NCI-H69 (cell line): Measurements from ENCODE around the gene GADD45GIP1.
"Not testable (repeated sequence)": the region's sequence is repeated elsewhere in the genome, so short reads cannot be mapped to it uniquely, and the experiment has no call there.

Experiments
- DNase-seq: peaks from one replicate; lab custom pipeline; 2025; lab: John Stamatoyannopoulos, UW

Gene GADD45GIP1

DNA sequence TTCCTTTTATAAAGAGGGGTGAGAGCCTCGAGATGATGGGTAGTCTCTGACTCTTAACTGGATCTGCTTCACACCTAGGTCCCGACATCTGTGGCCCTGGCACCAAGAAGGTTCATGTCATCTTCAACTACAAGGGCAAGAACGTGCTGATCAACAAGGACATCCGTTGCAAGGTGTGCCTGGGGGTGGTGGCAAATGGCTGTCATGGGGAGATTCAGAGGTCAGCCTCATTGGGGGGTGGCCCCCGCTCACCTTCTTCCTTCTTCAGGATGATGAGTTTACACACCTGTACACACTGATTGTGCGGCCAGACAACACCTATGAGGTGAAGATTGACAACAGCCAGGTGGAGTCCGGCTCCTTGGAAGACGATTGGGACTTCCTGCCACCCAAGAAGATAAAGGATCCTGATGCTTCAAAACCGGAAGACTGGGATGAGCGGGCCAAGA is 17.0 kb downstream of the GADD45GIP1 start:
- DNase-seq: no peak

DNA sequence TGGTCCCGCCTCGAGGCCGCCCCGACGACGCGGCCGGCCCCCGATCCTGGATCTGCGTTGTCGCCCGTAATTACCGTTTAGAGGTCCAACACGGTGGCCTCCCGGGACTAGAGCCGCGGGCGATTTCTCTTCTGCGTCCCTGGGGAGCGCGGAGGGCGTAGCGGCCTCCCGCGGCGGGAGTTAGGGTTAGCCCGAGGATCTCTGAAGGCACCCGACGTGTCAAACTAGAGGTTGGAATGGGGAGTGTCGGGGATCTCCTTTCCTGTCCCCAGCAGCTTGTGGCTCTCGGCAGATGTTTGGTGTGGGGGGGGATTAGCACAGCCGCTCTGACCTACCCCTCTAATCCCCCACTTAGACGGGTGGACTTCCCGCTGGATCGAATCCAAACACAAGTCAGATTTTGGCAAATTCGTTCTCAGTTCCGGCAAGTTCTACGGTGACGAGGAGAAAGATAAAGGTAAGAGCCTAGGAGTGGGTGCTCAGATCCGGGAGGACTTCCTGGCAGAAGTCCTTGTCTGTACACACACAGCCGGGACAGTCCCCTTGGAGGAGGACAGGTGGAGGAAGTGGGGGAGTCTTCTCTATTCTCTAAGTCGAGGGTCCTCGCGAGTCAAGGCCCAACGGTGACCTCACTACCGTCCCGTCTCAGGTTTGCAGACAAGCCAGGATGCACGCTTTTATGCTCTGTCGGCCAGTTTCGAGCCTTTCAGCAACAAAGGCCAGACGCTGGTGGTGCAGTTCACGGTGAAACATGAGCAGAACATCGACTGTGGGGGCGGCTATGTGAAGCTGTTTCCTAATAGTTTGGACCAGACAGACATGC is 18.0 kb downstream of the GADD45GIP1 start:
- DNase-seq: peak; percentile 75

DNA sequence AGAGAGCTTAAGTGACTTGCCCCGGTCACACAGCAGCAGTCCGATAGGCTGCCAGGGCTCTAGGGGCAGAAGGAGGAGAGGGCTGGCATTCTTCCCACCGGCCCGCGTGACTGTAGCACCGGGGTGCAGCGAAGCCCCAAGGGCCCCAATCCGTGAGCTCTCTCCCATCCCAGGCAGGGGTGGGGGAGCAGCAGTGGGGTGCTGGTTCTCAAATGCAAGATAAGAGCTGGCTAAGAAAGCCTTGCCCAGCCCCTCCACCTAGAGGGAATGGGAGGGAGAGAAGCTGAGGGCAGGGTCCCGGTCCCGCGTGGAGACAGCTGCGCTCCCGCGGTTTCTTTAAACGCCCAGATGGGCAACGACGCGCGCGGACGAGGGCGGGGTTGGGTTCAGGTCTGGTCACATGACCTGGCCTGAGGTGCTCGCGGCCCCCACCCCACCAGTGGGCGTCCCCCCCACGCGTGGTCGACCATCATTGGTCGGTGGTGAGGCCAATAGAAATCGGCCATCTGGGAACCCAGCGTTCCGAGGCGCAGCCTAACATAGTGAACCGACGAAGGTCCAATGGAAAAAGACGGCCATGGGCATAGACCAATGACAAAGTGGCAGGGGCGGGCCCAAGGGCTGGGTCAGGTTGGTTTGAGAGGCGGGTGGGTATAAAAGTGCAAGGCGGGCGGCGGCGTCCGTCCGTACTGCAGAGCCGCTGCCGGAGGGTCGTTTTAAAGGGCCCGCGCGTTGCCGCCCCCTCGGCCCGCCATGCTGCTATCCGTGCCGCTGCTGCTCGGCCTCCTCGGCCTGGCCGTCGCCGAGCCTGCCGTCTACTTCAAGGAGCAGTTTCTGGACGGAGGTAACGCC is 18.9 kb downstream of the GADD45GIP1 start, which contains the start of gene CALR:
TSS of gene CALR (plus strand) at position 683 of the 852 bp plus-strand sequence. CDS start at position 754, 71 bp downstream.
- peak; percentile 100 for DNase-seq

DNA sequence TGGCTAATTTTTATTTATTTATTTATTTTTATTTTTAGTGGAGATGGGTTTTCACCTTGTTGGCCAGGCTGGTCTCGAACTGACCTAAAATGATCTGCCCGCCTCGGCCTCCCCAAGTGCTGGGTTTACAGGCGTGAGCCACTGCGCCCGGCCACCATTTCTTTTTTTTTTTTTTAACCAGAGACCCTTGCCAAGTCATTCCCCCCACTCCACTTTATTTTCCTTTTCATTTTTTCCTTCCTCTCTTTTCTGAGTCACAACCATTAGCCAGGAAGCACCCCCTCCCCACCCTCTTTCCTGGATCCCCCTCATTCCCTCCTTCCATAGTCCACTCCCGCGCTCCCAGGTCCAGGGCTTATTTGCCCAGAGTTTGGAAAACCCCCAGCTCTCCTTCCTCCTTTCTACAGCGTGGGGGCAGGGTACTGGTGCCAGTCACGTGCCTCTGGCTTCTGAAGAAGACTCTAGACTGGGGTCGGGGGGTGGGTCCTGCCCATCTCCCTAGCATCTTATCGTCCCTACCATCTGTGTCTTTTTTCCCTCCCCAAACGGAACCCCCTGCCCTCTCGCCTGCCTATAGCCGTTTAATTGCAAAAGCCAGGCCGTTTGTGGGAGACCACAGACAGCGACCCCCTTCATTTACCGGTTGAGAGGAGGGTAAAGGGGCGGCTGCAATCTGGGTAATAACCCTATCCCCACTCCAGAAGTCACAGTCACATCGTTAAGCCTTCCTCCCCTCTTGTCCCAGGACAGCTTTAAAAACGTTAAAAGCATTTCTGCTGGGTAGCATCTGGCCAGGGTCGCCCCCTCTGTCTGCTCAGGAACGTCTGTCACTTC is 19.7 kb downstream of the GADD45GIP1 start:
- peak; percentile 93 for DNase-seq

DNA sequence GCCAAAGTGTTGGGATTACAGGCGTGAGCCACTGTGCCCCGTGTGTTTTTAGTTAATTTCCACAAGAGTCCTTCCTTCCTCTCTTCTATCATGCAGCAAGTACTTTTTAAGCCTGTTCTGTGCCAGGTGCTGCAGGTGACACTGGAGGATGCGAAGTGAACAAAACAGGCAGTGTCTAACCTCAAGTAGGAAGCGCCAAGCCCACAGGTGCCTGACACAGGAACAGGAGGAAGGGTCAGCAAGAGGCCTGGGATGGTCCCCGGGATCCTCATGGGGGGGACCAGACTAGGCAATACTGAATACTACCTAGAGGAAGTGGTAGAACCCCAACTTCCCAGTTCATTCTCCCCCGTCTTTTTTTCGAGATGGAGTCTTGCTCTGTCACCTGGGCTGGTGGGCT is 20.4 kb downstream of the GADD45GIP1 start:
- DNase-seq: peak; percentile 44

DNA sequence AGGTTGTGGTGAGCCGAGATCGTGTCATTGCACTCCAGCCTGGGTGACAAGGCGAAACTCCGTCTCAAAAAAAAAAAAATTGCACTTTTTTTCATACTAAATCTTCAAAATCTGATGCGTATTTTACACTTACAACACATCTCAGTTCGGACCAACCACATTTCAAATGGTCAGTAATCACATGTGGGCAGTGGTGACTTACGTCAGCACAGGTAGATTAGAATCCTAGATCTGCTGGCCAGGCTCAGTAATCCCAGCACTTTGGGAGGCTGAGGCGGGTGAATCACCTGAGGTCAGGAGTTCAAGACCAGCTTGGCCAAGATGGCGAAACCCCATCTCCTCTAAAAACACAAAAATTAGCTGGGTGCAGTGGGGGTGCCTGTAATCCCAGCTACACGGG is 22.0 kb downstream of the GADD45GIP1 start:
- DNase-seq: no peak

DNA sequence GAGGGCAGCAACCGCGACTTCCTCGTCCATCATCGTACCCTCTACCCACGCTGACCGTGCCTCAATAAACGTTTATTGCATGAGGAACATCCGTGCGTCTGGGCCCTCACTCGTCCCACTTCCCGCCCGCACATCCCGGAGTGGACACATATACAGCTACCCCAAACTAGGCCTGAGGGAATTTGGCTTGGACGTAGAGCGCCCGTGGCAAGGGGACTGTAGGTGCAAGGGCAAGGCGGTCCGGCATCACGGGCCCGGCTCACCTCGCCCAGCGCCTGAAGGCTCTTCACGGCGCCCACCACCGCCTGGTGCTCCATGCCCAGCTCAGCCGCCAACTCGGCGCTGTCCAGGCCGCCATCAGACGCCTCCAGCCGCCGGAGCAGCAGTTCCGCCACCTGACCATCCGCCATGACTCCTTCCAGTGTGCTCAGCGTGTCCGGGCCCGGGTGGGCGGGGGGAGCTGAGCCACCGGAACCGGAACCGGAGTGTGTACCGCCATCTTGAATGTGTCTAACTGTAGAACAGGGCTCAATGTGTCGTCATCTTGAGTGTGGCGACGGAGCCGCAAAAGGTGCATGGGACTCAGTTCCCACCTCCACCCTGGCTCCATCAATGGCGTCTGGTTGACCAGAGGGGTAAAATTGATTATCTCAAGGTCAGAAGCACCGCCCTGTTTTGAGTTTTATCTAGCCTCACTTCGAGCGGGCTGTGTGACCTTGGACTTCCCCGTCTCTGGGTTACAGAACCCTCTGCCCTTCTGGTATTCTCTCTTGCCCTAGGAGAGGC is 23.5 kb downstream of the GADD45GIP1 start, which contains the start of gene FARSA:
TSS of gene FARSA (minus strand) at position 425 of the 786 bp plus-strand sequence. CDS start at position 410, 15 bp downstream.
- peak; percentile 97 for DNase-seq

DNA sequence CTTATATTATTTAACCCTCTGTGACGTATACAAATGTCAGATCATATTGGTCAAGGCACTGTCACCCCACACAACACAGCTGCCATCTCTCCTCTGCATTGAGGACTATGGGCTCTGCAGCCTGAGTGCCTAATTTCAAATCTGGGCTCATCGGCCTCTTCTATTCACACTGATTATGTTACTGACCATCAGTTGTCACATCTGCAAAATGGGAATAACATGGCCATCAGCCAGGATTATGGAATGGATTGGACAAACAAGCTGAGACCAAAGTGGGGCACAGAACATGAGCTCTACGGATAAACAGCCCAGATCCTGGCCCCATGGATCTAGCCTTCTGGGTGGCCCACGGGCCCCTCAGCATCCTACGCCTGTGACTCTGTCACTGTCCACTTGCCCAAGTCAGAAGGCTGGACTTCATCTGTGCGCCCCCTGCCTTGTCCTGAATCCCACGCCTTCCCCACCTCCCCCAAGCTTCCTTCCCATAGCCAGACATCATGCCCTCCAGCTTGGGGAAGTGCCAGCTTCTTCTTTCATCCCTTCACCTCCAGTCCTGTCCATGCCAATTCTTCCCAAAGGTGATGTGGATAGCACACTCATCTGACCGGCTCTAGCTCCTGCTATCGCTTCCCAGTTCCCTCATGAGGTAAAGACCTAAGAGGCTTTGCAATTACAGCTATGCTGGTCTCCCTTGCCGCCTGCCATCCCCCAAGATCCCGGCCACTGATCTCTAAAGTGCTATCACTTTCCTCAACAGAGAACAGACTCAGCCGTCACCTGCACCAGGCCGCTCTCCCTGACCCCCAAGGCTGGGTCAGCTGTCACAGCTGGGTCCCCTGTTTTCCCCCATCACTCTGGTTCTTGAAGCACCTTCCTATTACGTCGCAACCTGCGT is 24.4 kb downstream of the GADD45GIP1 start:
- no peak for DNase-seq

DNA sequence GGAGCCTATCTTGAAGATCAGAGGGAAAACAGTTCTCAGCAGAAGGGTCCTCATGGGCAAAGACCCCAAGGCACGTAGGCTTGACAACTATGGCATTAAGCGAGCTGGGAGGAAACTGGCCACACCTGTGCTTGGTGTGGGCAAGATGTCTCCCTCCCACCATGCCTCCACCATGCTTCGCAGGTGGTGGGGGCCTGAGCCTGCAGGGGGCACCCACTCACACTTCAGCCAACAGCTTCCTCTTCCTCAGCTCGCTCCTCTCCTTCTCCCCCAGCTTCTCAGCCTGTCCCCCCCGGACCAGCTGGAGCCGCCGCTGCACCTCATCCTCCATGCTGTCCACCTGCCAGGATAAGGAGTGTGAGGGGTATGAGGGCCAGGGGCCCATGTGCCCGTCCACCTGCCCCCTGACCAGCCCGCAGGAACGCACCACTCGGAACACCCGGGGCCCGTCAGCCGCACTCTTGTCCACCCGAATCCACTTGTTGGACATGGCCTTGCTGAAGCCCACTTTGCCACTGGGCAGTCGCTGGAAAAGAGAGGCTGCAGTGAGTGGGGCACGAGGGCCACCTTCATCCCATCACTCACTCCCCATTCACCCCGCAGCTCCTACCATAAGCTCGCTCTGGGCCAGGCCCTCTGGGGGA is 26.9 kb downstream of the GADD45GIP1 start:
- no peak for DNase-seq

DNA sequence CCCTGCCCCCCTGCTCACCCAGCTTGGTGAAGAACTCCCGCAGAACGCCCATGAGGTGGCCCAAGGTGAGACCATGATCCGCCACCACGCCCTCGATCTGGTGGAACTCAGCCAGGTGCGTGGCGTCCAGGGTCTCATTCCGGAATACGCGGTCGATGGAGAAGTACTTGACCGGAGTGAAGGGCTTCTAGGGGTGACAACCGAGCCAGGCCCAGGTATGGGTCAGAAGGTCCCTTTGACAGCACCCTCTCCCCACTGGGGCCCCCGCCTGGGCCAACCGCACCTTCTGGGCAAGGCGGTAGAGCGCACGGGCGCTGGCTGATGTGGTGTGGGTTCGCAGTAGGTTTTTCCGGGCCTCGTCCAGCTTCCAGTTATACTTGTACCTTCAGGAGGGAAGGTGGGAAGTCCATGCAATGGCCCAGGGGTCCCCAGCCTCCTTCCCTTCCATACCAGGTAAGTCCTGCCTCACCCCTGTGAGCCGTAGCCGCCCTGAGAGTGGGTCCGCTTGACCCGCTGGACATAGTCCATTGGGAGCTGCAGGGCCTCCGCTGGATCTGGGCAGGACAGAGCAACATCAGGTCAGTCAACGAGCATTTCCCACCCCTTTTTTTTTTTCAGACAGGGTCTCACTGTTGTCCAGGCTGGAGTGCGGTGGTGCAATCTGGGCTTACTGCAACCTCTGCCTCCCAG is 32.3 kb downstream of the GADD45GIP1 start:
- DNase-seq: no peak

DNA sequence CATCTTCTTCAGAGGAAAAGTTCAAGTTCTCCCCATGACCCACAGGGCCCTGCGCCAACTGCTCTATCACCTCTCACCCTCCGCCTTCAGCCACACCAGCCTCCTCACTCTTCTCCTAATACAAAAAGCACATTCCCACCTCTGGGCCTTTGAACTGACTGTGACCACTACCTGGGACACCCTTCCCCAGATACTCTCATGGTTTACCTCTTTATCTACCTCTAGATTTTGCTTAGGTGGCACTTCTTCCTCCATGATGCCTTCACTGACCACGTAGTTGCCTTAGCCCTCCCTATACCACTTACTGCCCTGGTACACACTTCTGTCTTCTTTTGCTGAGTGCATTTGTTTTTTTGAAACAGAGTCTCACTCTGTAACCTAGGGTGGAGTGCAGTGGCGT is 34.1 kb downstream of the GADD45GIP1 start:
- DNase-seq: no peak

DNA sequence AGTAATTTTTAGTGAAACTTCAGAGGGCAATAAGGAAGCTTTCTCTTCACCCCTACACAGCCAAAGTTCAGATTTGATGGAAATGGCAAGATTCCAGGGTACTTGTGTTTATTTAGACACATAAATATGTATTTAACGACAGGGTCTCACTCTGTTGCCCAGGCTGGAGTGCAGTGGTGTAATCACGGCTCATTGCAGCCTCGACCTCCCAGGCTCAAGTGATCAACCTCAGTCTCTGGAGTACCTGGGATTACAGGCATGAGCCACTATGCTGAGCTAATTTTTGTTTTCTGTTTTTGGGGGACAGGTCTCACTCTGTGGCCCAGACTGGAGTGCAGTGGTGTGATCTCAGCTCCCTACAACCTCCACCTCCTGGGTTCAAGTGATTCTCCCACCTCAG is 36.0 kb downstream of the GADD45GIP1 start:
- DNase-seq: no peak

DNA sequence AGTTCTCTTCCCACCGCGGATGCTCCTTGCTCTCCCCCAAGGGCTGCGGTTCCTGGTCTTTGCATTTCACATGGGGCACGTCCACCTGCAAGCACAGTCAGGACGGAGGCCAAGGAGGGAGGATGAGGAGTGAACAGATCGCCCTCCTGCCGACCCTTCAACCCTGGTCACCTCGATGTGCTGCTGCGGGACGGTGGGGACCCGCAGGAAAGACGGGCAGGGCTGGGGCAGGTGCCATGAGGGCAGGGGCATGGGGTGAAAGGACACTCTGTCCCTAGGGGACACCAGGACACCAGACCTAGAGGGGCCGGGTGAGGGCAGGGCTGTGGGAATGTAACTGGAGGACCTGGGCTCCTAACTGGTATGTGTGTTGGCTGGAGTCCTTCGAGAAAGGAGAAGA is 38.8 kb downstream of the GADD45GIP1 start:
- no peak for DNase-seq

DNA sequence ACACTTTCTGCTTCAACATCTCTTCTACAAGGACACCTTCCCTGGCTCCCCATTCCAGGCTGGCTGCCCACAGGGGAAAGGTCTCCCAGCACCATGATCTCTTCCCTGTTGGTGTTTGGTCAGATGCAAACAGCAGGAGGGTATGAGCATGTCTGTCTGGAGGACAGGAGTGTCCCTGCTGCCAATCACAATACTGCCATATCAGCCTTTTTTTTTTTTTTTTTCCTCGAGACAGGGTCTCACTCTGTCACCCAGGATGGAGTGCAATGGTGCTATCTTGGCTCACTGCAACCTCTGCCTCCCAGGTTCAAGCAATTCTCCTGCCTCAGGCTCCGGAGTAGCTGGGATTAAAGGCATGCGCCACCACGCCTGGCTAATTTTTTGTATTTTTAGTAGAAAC is 41.2 kb downstream of the GADD45GIP1 start:
- DNase-seq: not testable (repeated sequence)

DNA sequence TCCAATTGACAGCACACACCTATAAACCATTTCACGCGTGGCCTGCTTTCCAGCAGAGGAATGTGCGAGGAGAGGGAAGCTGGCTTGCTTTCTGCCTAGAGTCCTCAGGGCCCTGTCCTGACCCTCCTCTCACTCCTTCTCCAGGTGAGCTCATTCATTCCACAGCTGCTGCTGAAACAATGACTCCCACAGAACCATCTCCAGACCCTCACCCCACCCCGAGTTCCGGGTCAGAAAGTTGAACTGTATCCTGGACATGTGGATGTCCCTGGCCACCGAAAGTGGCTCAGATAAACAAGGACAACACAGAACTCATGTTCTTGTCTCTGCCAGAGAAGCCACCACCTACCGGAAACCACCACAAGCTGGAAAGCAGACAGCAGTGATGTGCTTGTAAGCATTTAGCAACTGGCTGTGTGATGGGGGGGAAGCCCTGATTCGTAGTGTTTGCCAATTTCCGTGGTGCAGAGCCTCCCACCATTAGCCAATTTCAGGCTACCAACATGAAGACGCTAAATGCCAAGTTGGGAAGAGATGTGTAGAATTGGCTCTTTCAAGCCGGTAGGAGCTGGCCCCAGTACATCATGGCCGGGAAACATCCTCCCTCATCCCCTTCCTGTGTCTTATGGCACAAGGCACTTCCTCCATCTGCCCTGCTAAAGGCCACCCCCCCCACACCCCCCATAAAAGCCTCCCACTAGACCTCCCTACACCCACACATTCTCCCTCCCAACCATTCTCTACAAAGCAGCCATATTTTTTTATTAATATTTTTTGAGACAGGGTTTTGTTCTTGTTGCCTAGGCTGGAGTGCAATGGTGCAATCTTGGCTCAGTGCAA is 43.0 kb downstream of the GADD45GIP1 start:
- DNase-seq: peak; percentile 64

DNA sequence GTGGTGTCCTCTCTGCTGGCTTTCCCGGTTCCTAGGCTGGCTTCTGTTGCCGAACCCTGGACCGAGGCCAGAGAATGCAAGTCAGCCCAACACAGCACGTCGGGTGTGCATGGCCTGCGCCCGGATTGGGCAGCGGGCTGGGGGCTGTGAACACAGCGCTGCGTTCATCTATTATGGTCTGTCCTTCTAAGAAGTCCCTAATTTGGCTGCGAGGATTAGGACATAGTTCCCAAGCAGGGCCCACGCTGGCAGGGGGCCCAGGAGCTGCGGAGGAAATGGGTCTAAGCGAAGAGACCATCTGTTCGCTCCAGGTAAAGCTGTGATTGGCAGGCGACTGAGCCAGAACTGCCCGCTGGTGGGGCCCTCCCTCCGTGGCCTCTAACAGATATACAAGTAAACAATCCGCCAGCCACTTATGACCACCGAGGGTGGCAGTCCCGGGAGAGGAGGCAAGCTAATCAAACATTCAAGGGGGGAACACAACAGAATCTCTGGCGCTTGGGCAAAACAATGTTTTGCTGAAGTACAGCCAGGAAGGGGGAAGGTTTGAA is 43.9 kb downstream of the GADD45GIP1 start:
- DNase-seq: peak; percentile 100

DNA sequence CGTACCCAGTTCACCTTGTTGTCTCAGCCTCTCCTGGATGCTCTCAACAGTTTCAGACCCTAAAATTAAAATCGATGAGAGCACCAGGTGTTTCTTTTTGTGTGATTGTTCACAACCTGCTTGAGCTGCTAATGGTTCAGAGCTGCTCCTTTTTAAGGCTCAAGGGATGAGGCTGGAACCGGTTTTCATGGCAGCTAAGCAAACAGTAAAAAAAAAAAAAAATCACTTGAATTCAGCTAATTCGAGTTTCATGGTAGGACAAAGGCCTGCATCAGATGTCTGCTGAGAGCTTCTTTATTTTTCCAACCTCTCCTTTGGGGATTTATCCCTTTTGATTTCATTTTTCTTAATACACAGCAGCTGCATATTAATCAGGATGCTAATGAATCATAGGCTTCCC is 44.5 kb downstream of the GADD45GIP1 start:
- peak; percentile 92 for DNase-seq

DNA sequence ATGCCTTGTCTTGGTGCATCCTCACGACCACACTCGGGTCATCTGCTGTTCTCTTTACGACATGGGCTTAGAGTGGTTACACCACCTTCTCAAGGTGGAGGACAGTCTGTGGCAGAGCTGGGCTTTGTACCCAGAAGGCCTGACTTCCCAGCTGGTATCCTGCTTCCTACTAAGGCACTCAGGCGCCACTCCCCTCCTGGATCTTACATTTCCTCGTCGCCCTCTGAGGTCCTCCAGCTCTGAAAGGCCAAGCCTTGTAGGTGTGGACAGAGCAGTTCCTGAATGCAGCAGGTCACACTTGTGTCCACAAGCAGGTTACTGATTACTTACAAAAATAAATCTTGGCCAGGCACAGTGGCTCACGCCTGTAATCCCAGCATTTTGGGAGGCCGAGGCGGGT is 49.9 kb downstream of the GADD45GIP1 start:
- DNase-seq: no peak
